ENCODE data around the gene CDH23.

DNA sequence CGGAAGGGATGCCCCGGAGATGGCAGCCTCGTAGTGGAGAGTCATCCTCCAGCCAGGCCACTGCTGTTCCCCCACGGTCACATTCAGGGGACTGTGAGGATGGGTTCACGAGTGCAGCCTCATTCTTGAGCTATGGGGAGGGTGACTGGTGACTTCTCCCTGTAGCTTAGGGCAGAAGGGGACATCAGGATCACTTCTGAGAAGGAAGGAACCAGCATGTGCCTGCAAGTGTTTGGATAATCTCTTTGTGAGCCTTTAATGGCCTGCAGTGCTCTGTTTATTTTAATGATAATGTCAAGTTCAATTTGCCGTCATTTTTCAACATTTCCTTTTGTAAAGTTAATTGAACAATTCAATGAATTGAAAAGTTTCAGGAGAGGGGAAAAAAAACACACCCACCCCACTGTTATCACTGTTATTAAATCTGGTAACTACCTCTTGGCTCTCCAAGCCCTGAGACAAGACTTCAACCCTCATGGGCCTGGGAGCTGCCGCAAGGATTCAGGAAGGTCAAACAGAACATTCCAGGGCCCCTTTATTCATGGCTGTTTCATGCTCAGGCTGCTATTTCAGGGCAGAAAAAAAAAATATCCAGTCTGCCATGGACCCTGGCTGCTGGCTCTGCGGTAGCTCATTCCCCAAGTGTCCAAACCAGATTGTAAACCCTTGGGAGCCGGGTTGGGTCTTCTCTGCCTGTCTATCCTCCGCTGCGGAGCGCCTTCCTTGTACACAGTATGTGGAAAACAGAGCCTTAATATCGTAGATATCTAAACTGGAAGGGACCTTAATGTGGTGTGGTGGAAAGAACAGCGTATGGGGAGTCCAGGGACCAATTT lies 100.4 kb downstream of the CDH23 start:
- TF ChIP-seq, protein P1, sequence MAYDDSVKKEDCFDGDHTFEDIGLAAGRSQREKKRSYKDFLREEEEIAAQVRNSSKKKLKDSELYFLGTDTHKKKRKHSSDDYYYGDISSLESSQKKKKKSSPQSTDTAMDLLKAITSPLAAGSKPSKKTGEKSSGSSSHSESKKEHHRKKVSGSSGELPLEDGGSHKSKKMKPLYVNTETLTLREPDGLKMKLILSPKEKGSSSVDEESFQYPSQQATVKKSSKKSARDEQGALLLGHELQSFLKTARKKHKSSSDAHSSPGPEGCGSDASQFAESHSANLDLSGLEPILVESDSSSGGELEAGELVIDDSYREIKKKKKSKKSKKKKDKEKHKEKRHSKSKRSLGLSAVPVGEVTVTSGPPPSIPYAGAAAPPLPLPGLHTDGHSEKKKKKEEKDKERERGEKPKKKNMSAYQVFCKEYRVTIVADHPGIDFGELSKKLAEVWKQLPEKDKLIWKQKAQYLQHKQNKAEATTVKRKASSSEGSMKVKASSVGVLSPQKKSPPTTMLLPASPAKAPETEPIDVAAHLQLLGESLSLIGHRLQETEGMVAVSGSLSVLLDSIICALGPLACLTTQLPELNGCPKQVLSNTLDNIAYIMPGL (CRISPR knock-in tag; IDR thresholded peaks at IDR 0.05; ENCODE audit: borderline replicate concordance): no peak
- TF ChIP-seq, protein P2, sequence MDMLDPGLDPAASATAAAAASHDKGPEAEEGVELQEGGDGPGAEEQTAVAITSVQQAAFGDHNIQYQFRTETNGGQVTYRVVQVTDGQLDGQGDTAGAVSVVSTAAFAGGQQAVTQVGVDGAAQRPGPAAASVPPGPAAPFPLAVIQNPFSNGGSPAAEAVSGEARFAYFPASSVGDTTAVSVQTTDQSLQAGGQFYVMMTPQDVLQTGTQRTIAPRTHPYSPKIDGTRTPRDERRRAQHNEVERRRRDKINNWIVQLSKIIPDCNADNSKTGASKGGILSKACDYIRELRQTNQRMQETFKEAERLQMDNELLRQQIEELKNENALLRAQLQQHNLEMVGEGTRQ (IDR thresholded peaks at IDR 0.05): no peak
- TF ChIP-seq, protein P3, sequence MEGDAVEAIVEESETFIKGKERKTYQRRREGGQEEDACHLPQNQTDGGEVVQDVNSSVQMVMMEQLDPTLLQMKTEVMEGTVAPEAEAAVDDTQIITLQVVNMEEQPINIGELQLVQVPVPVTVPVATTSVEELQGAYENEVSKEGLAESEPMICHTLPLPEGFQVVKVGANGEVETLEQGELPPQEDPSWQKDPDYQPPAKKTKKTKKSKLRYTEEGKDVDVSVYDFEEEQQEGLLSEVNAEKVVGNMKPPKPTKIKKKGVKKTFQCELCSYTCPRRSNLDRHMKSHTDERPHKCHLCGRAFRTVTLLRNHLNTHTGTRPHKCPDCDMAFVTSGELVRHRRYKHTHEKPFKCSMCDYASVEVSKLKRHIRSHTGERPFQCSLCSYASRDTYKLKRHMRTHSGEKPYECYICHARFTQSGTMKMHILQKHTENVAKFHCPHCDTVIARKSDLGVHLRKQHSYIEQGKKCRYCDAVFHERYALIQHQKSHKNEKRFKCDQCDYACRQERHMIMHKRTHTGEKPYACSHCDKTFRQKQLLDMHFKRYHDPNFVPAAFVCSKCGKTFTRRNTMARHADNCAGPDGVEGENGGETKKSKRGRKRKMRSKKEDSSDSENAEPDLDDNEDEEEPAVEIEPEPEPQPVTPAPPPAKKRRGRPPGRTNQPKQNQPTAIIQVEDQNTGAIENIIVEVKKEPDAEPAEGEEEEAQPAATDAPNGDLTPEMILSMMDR (IDR thresholded peaks at IDR 0.05): no peak
- TF ChIP-seq BHLHE40 (IDR thresholded peaks at IDR 0.05; ENCODE audit: low read depth, low read length) (no peak), MYC (IDR thresholded peaks at IDR 0.05; ENCODE audit: borderline replicate concordance, low read length) (no peak), ZNF302 (CRISPR knock-in tag; IDR thresholded peaks at IDR 0.05) (no peak), SREBF2 (IDR thresholded peaks at IDR 0.05) (no peak), ESRRA (IDR thresholded peaks at IDR 0.05; ENCODE audit: borderline replicate concordance, low read length) (no peak), POLR2A (IDR thresholded peaks at IDR 0.05; ENCODE audit: low read length) (no peak)

Measured in A549 (cell line).